Stomach (tissue), 9 donors: ENCODE measurements around the gene WWC2. TPM values are rescaled to one million over a fixed set of nuclear protein-coding genes. Genes with fewer than 3 reads are reported as not detected.
"Not testable (repeated sequence)": the region's sequence is repeated elsewhere in the genome, so short reads cannot be mapped to it uniquely, and the experiment has no call there.

Source experiments
- DNase-seq, 2 donors: peaks; one replicate each; pipeline versions ENCODE4 v3.0.0 to v3.0.0-alpha.2; 2013 to 2019
- H3K27ac ChIP-seq, 5 donors: fragments of 200-600 bp in 4 of 5; sonication (generic) in 4 of 5; one replicate each; pipeline ENCODE4 v1.5.1; 2013 to 2019; ENCODE audit warnings: mild to moderate bottlenecking in 1 of 5, moderate library complexity in 1 of 5
- H3K27me3 ChIP-seq, 3 donors: fragments of 200-600 bp; sonication (generic); one replicate each; pipeline ENCODE4 v1.5.1; 2017 to 2019; ENCODE audit warnings: mixed run types in 1 of 3
- H3K36me3 ChIP-seq, 4 donors: fragments of 200-600 bp; sonication (generic); 1 replicate in 3 of 4; 2 replicates in 1 of 4; pipeline ENCODE4 v1.5.1; 2016 to 2019
- H3K4me1 ChIP-seq, 4 donors: fragments of 200-600 bp; sonication (generic); one replicate each; pipeline ENCODE4 v1.5.1; 2016 to 2019
- H3K4me3 ChIP-seq, 4 donors: fragments of 200-600 bp; sonication (generic) in 3 of 4; one replicate each; pipeline ENCODE4 v1.5.1; 2016 to 2019; ENCODE audit warnings: mild to moderate bottlenecking in 1 of 4
- H3K9me3 ChIP-seq, 4 donors: fragments of 200-600 bp; sonication (generic); one replicate each; pipeline ENCODE4 v1.5.1; 2016 to 2019
- EP300 ChIP-seq: sonication (generic); formaldehyde crosslinking; IDR thresholded peaks from one replicate; pipeline ENCODE4 v1.6.1; 2017; ENCODE audit warnings: antibody characterized with exemption
- POLR2A ChIP-seq, 4 donors: fragments of 450-650 bp; IDR thresholded peaks; one replicate each; pipeline ENCODE4 v1.6.1; 2016; ENCODE audit warnings: antibody characterized with exemption in 4 of 4, control low read depth in 2 of 4, mild to moderate bottlenecking in 1 of 4, moderate library complexity in 1 of 4
- POLR2AphosphoS5 ChIP-seq, 3 donors: sonication (generic); formaldehyde crosslinking; IDR thresholded peaks; one replicate each; pipeline ENCODE4 v1.6.1; 2016; ENCODE audit warnings: antibody characterized with exemption in 3 of 3
- WGBS, 5 donors: extraction: QIAGEN DNeasy Blood & Tissue Kit in 3 of 5; methylation state at CpG; one replicate each; pipeline versions ENCODE4 v1.1.5 to v1.1.7; 2013 to 2018; 5-methylcytosine and 5-hydroxymethylcytosine counted together
- intact Hi-C: fragments of 100-400 bp; cut with DNase I; formaldehyde crosslinking; loops from one replicate; pipeline ENCODE4 v1.15.1; 2023; ENCODE audit warnings: low total_unique reads
- polyA plus RNA-seq, 3 donors: library from polyadenylated mRNA; stranded (reverse); fragments of 200-250 nt; gene quantifications; one replicate each; pipeline ENCODE4 v1.2.3, GENCODE V29; 2013
- total RNA-seq, 5 donors: library from RNA; depleted of rRNA; stranded (reverse); fragments of >200 nt; gene quantifications; one replicate each; pipeline versions ENCODE4 v1.1.0 to v1.2.3, GENCODE V29; 2014 to 2016
- TF ChIP-seq, protein P1 (sequence below), 7 experiments: fragments of 450-650 bp in 4 of 7; fragments of 200-600 bp in 3 of 7; sonication (generic) in 3 of 7; IDR thresholded peaks; one replicate each; pipeline ENCODE4 v1.5.1; 2016 to 2019; ENCODE audit warnings: antibody characterized with exemption in 7 of 7, control low read depth in 2 of 7, mild to moderate bottlenecking in 1 of 7
- donor health status: healthy with polysubstance abuse.
- donor health status: Bipolar disorder and iron deficiency.
- donor health status: healthy.

The WWC2 gene
- total and polyA plus RNA-seq, 8 donors, result 2.6 to 59.1 (median 31.1) TPM

DNA sequence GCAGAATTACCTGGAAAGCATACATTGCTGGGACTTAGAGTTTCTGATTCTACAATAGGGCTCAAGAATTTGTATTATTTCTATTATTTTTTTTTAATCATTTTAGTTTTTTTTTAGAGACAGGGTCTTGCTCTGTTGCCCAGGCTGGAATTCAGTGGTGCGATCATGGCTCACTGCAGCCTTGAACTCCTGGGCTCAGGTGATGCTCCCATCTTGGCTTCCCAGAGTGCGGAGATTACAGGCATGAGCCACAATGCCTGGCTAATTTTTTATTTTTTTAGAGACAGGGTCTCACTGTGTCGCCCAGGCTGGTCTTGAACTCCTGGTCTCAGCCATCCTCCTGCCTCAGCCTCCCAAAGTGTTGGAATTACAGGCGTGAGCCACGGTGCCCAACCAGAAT lies 92.6 kb downstream of the WWC2 start:
- Histone ChIP-seq H3K4me3 (no peak overlapping the region), H3K36me3 (peaks cover 0 to 8% (median 0%) of the 10 kb centered on the region in 4 donors), H3K27me3 (no peaks in the 10 kb centered on the region), H3K4me1 (peaks cover 0 to 15% (median 0%) of the 10 kb centered on the region in 4 donors), H3K9me3 (no peaks in the 10 kb centered on the region), H3K27ac (no peak overlapping the region)
- no peak for DNase-seq
- WGBS, 5 donors, result 90 to 97% (median 93%) methylated on average over 5 of the region's 5 CpGs
- TF ChIP-seq EP300 (no peak), POLR2AphosphoS5 (IDR thresholded peaks at IDR 0.05) (no peak), POLR2A (IDR thresholded peaks at IDR 0.05) (no peak)
- TF ChIP-seq, protein P1, sequence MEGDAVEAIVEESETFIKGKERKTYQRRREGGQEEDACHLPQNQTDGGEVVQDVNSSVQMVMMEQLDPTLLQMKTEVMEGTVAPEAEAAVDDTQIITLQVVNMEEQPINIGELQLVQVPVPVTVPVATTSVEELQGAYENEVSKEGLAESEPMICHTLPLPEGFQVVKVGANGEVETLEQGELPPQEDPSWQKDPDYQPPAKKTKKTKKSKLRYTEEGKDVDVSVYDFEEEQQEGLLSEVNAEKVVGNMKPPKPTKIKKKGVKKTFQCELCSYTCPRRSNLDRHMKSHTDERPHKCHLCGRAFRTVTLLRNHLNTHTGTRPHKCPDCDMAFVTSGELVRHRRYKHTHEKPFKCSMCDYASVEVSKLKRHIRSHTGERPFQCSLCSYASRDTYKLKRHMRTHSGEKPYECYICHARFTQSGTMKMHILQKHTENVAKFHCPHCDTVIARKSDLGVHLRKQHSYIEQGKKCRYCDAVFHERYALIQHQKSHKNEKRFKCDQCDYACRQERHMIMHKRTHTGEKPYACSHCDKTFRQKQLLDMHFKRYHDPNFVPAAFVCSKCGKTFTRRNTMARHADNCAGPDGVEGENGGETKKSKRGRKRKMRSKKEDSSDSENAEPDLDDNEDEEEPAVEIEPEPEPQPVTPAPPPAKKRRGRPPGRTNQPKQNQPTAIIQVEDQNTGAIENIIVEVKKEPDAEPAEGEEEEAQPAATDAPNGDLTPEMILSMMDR (IDR thresholded peaks at IDR 0.05), result no peak
- intact Hi-C loops, result no loop called here

DNA sequence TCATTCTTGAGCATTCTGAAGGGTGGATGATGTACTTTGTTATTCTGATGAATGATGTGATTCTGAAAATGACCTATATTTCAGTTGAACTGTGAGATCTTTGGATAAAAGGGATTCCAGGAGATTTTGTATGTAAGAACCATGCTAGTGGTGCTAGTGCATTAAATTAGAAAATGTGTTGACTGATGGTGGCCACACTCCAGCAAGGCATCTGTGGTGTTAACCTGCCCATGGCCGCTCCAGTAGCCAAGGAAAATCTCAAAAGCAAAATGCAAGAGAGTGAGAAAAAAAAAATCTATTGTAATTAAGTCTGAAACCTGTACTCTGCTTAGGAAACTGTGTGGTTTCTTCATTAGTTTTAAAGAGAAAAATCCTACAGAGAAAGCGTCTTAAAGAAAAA lies 93.5 kb downstream of the WWC2 start:
- no peaks in the 10 kb centered on the region for H3K9me3 ChIP-seq

DNA sequence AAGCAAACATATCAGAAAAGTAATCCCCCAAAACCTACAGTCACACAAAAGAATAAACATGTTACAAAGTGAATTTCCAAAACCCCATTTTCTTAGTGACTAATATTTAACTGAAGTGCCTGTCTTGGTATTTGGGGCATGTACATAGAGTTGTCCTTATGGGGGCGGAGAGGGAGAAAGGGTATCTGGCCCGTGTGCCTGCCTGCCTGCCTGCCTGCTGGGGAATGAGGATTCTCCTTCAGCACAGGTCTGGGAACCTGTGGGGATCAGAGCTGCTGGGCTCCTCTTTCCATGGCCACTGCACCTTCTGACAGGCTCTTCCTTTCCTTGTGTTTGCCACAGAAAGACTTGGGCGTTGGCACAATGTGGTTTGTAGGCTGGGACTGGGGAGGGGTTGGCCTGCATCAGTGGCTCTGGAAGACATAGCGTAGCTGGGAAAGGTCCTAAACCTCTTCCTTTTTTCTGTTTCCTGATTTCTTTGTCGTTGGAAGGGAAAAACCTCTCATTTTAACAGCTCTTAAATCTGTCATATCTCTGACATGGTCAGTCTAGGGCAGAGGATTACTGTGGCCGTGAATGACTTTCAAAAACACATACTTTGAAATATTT lies 94.8 kb downstream of the WWC2 start:
- H3K27me3 ChIP-seq, H3K9me3 ChIP-seq, H3K36me3 ChIP-seq, DNase-seq, H3K4me3 ChIP-seq, intact Hi-C loops, H3K27ac ChIP-seq: not testable (repeated sequence)
- peaks cover 0 to 15% (median 0%) of the 10 kb centered on the region in 4 donors for H3K4me1 ChIP-seq
- 73 to 82% (median 78%) methylated on average over 6 of the region's 6 CpGs for WGBS, 5 donors

More for the DNA sequence above, 93.5 kb downstream of the WWC2 start:
- TF ChIP-seq, protein P1 (IDR thresholded peaks at IDR 0.05), result no peak
- TF ChIP-seq EP300 (no peak), POLR2AphosphoS5 (IDR thresholded peaks at IDR 0.05) (no peak), POLR2A (IDR thresholded peaks at IDR 0.05) (no peak)
- DNase-seq, result no peak
- intact Hi-C loops, result no loop called here
- Histone ChIP-seq H3K36me3 (peaks cover 0 to 8% (median 0%) of the 10 kb centered on the region in 4 donors), H3K27ac (no peak overlapping the region), H3K4me3 (no peak overlapping the region), H3K27me3 (no peaks in the 10 kb centered on the region), H3K4me1 (peaks cover 0 to 15% (median 0%) of the 10 kb centered on the region in 4 donors)
- WGBS, 5 donors, result 89 to 96% (median 96%) methylated on average over 2 of the region's 2 CpGs

DNA sequence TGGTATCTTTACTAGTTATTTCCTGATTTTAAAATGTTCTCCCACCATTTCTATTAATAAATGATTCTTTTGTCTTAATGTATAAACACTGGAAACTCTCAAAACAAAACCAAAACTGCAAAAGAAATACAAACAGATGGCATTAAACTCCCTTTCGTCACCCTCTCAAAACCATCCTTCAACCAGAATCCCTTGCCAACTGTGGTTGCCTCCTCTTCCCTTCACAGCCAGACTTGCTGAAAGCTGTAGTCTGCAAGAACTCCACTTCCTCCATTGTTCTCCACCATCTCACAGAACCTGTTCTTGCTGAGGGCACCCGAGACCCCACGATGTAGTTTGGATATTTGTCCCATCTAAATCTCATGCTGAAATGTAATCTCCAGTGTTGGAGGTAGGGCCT lies 96.5 kb downstream of the WWC2 start:
- Histone ChIP-seq H3K9me3 (no peaks in the 10 kb centered on the region), H3K36me3 (peaks cover 0 to 8% (median 0%) of the 10 kb centered on the region in 4 donors), H3K4me3 (no peak overlapping the region), H3K27ac (no peak overlapping the region), H3K4me1 (peaks cover 0 to 11% (median 4%) of the 10 kb centered on the region in 4 donors), H3K27me3 (no peaks in the 10 kb centered on the region)
- no peak for DNase-seq
- intact Hi-C loops, result no loop called here
- TF ChIP-seq POLR2AphosphoS5 (IDR thresholded peaks at IDR 0.05) (no peak), POLR2A (IDR thresholded peaks at IDR 0.05) (no peak), EP300 (no peak)
- TF ChIP-seq, protein P1 (IDR thresholded peaks at IDR 0.05), result no peak
- 86 to 91% (median 88%) methylated on average over 3 of the region's 3 CpGs for WGBS, 5 donors

DNA sequence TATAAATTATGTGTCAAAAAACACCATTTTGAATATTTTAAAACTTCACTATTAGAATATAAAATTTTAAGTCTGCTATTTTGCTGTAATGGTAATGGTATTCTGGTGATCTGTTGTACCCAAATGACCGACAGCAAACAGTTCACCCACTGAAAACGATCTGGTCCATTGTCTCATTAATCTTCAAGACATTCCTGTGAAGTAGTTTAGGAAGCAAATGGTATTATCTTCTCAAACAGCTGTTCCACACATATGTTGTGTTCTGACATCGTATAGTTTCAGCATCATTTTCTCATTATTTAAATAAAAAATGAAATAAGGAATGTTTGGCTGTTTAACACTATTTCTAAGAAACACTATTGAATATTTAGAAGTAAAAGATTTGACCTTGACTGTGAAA lies 98.1 kb downstream of the WWC2 start:
- Histone ChIP-seq H3K4me1 (peaks cover 0 to 17% (median 11%) of the 10 kb centered on the region in 4 donors), H3K27me3 (no peaks in the 10 kb centered on the region), H3K4me3 (no peak overlapping the region), H3K27ac (no peak overlapping the region), H3K36me3 (peaks cover 0 to 8% (median 0%) of the 10 kb centered on the region in 4 donors), H3K9me3 (no peaks in the 10 kb centered on the region)
- TF ChIP-seq, protein P1 (IDR thresholded peaks at IDR 0.05), result no peak
- no peak for TF ChIP-seq POLR2A (IDR thresholded peaks at IDR 0.05)
- 70 to 83% (median 81%) methylated on average over 3 of the region's 3 CpGs for WGBS, 5 donors
- no peak for DNase-seq
- intact Hi-C loops, result no loop called here
